DND-41 (cell line): Measurements from ENCODE around the gene TEX36.
"Not testable (repeated sequence)": the region's sequence is repeated elsewhere in the genome, so short reads cannot be mapped to it uniquely, and the experiment has no call there.

Experiments
- ATAC-seq: fragments of 200-7000 bp; cut with Tn5 transposase; 3 replicates; pipeline ENCODE4 v1.9.1; 2021; ENCODE audit warnings: low read depth; ENCODE audit not compliant: insufficient read depth
- DNase-seq: peaks from one replicate; pipeline ENCODE4 v3.0.0-alpha.2; 2020
- H2AFZ ChIP-seq: 2 replicates; pipeline ENCODE4 v1.6.0; 2012; ENCODE audit warnings: low read depth, low read length
- H3K27ac ChIP-seq: 2 replicates; pipeline ENCODE4 v1.5.1; 2012; ENCODE audit warnings: low read length, inconsistent platforms
- H3K27me3 ChIP-seq: fragments of 200-600 bp; sonication (generic); 2 replicates; pipeline ENCODE4 v1.6.0; 2012; ENCODE audit warnings: low read length, mild to moderate bottlenecking, inconsistent platforms; ENCODE audit not compliant: insufficient read depth, poor library complexity
- H3K36me3 ChIP-seq: 2 replicates; pipeline ENCODE4 v1.5.1; 2012; ENCODE audit warnings: low read length, inconsistent platforms; ENCODE audit not compliant: insufficient read depth
- H3K4me1 ChIP-seq: 2 replicates; pipeline ENCODE4 v1.5.1; 2012; ENCODE audit warnings: mild to moderate bottlenecking, low read length; ENCODE audit not compliant: insufficient read depth
- H3K4me2 ChIP-seq: 2 replicates; pipeline ENCODE4 v1.6.0; 2012; ENCODE audit warnings: mild to moderate bottlenecking, moderate library complexity, low read length, inconsistent platforms; ENCODE audit not compliant: insufficient read depth
- H3K4me3 ChIP-seq, 2 experiments: fragments of 200-600 bp in 1 of 2; shearing (Covaris generic) in 1 of 2; 2 replicates each; pipeline ENCODE4 v1.5.1; 2012 to 2016; ENCODE audit warnings: inconsistent platforms in 2 of 2, low read length in 2 of 2, mild to moderate bottlenecking in 2 of 2, low read depth in 1 of 2, moderate library complexity in 1 of 2
- H3K79me2 ChIP-seq: 2 replicates; pipeline ENCODE4 v1.6.0; 2012; ENCODE audit warnings: low read length, inconsistent platforms; ENCODE audit not compliant: insufficient read depth
- H3K9ac ChIP-seq: 2 replicates; pipeline ENCODE4 v1.6.0; 2012; ENCODE audit warnings: low read depth, mild to moderate bottlenecking, inconsistent platforms, low read length, moderate library complexity
- H3K9me3 ChIP-seq: 2 replicates; pipeline ENCODE4 v1.5.1; 2012; ENCODE audit warnings: low read length, moderate library complexity, mild to moderate bottlenecking, inconsistent platforms; ENCODE audit not compliant: insufficient read depth, severe bottlenecking
- H4K20me1 ChIP-seq: 2 replicates; pipeline ENCODE4 v1.6.0; 2012; ENCODE audit warnings: low read length; ENCODE audit not compliant: insufficient read depth
- CTCF ChIP-seq: IDR thresholded peaks from 2 replicates; pipeline ENCODE4 v1.5.1; 2012; ENCODE audit warnings: borderline replicate concordance, low read length, moderate library complexity, mild to moderate bottlenecking; ENCODE audit not compliant: poor library complexity, severe bottlenecking; ENCODE audit errors: extremely low read depth
- EZH2 ChIP-seq: IDR thresholded peaks from 3 replicates; pipeline ENCODE4 v1.6.1; 2012; ENCODE audit warnings: borderline replicate concordance, low read depth, mild to moderate bottlenecking, moderate library complexity, low read length, inconsistent platforms; ENCODE audit not compliant: severe bottlenecking

TEX36 gene

GRCh38 chr10:125656523-125656922 is 26.4 kb downstream of the TEX36 start:
- no peak for TF ChIP-seq EZH2
- no peak for TF ChIP-seq CTCF
- no peak overlapping the region for H3K9ac ChIP-seq
- no peaks in the 10 kb centered on the region for H3K9me3 ChIP-seq
- no peaks in the 10 kb centered on the region for H4K20me1 ChIP-seq
- no peak for ATAC-seq
- H3K27me3 ChIP-seq = no peaks in the 10 kb centered on the region
- DNase-seq = no peak
- no peak overlapping the region for H3K27ac ChIP-seq
- H2AFZ ChIP-seq = no peak overlapping the region
- no peaks in the 10 kb centered on the region for H3K79me2 ChIP-seq
- H3K4me2 ChIP-seq = no peak overlapping the region
- no peaks in the 10 kb centered on the region for H3K36me3 ChIP-seq
- no peaks in the 10 kb centered on the region for H3K4me1 ChIP-seq
- H3K4me3 ChIP-seq = no peak overlapping the region

GRCh38 chr10:125653113-125653512 is 29.9 kb downstream of the TEX36 start:
- not testable (repeated sequence) for H3K4me2 ChIP-seq, H3K79me2 ChIP-seq, H3K9ac ChIP-seq, H3K9me3 ChIP-seq, H3K27ac ChIP-seq, H3K4me3 ChIP-seq, ATAC-seq, H2AFZ ChIP-seq, DNase-seq, H3K36me3 ChIP-seq, H4K20me1 ChIP-seq, H3K4me1 ChIP-seq, H3K27me3 ChIP-seq

GRCh38 chr10:125646311-125646710 is 36.7 kb downstream of the TEX36 start:
- no peak for DNase-seq
- ATAC-seq = no peak
- no peaks in the 10 kb centered on the region for H3K27me3 ChIP-seq
- no peak overlapping the region for H3K4me2 ChIP-seq
- no peaks in the 10 kb centered on the region for H3K79me2 ChIP-seq
- H3K4me1 ChIP-seq = no peaks in the 10 kb centered on the region
- no peak overlapping the region for H3K27ac ChIP-seq
- no peak overlapping the region for H2AFZ ChIP-seq
- H3K9ac ChIP-seq = no peak overlapping the region
- no peaks in the 10 kb centered on the region for H4K20me1 ChIP-seq
- H3K4me3 ChIP-seq = no peak overlapping the region
- H3K9me3 ChIP-seq = no peaks in the 10 kb centered on the region
- H3K36me3 ChIP-seq = no peaks in the 10 kb centered on the region
- TF ChIP-seq EZH2 = no peak
- no peak for TF ChIP-seq CTCF

GRCh38 chr10:125641398-125641797 is 41.6 kb downstream of the TEX36 start:
- Histone ChIP-seq H3K4me2 (no peak overlapping the region), H3K4me1 (no peaks in the 10 kb centered on the region), H3K27me3 (no peaks in the 10 kb centered on the region), H2AFZ (no peak overlapping the region), H3K9me3 (no peaks in the 10 kb centered on the region), H3K79me2 (no peaks in the 10 kb centered on the region), H4K20me1 (no peaks in the 10 kb centered on the region), H3K27ac (no peak overlapping the region), H3K4me3 (no peak overlapping the region), H3K36me3 (no peaks in the 10 kb centered on the region), H3K9ac (no peak overlapping the region)
- ATAC-seq (no peak), DNase-seq (no peak)
- TF ChIP-seq EZH2 (no peak), CTCF (no peak)
